HG03280 (cell line): Measurements from ENCODE around the gene SYNCRIP.
"Not testable (repeated sequence)": the region's sequence is repeated elsewhere in the genome, so short reads cannot be mapped to it uniquely, and the experiment has no call there.

Experiments used
- ATAC-seq: cut with Tn5 transposase; IDR thresholded peaks from one replicate; pipeline ENCODE4 v1.9.1; 2021; ENCODE audit warnings: mild to moderate bottlenecking, moderate library complexity; ENCODE audit not compliant: unreplicated experiment

SYNCRIP gene

DNA sequence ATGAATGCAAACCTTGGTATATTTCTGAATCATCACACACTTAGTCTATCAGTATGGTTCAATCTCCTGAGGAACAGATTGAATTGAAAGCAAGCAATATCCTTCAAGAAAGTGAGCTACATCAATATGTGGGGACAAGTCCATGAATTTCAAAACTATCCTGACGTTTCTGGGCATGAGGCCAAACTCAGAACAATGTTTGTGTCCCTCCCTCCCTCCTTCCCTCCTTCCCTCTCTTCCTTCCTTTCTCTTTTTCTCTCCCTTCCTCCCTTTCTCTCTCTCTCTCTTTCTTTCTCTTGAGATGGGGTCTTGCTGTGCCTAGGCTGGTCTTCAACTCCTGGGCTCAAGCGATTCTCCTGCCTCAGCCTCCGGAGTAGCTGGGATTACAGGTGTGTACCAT, 27.9 kb upstream of the SYNCRIP start:
- ATAC-seq, result no peak

DNA sequence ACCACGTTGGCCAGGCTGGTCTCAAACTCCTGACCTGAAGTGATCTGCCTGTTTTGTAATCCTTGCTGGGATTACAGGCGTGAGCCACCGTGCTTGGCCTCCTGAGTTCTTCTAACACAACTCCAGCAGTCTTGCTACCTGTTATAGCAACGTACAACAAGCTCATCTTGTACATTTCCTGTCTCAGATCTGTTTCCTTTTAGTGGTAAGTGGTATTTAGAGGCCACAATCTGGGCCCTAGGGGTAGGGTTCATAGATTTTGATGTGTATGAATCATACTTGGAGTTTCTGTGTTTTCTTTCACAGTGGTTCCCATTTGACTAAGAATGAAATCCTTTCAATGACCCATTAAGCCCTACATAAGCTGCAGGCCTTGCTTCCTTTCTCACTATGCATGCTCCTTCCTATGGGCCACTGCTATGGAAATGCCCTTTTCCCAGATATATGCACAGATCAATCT, 27.1 kb upstream of the SYNCRIP start:
- peak; percentile 94 for ATAC-seq

DNA sequence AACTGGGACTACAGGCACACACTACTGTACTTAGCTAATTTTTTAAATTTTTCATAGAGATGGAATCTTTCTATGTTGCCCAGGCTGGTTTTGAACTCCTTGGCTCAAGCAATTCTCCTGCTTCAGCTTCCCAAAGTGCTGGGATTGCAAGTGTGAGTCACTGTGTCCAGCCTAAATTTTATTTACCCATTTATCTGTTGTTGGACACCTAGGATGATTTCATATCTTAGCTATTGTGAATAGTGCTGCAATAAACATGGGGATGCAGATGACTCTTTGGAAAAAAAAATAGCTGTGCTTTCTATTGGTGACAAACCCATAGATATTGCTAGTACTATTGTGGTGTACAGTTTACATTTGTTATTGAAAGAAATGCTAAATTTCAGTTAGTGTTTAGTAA, 19.6 kb upstream of the SYNCRIP start:
- no peak for ATAC-seq

DNA sequence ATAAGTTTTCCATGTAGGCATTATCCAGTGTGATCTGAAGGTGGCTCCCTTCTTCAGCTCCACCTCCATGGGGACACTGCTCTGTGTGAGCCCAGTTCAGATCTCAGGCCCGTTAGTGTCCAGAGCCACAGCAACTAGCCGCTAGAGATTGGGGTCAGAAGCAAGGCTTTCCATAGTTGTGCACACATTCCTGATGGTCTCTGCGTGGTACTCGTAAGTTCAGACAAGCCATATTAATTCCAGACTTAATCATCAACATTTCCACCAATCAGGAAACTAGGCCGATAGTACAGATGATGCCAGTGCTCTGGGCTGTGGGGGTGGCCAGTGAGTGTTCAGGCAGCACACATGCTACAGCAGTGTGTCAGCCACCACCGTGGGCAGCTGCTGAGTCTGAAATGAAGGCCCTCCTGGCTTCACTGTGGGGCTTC, 17.5 kb upstream of the SYNCRIP start:
- no peak for ATAC-seq

DNA sequence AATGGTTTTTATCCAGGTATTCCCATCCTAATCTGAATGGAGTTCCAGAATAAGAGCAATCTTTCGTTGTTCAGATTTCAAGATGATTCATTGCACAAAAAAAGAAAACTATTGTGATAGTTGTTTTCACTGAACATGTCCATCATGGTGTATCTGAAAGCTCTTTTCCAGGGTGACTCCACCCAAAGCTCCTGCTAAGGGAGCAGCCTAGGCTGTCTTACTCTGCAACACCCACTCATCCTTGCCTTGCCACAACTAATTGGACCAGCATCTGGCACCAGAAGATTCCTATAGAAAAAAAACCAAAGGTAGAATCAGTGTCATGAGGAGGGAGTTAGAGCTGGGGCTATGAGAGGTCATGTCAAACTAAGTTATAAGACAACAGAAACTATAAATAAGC, 7.9 kb upstream of the SYNCRIP start:
- no peak for ATAC-seq

DNA sequence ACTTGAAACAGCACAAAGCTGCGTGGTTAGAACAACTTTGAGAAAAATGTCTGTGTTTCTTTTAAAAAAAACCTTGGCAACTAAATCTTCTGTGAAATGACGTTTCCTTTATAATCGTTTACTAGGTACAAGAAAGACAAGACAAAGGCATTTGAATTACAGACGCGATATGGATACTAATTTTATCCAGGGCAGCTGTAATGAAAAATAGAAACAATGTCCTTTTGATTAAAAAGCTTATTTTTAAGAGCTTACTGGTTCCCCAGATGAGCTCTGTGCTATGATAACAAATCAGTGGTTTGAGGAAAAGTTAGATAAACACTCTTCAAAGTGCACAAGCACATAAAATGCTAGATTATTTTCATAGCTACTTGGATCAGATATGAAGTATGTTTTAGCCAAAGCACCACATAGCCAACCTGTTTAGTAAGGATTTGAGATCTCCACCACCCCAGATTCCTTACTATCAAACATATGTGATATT, 1.6 kb upstream of the SYNCRIP start:
- no peak for ATAC-seq

DNA sequence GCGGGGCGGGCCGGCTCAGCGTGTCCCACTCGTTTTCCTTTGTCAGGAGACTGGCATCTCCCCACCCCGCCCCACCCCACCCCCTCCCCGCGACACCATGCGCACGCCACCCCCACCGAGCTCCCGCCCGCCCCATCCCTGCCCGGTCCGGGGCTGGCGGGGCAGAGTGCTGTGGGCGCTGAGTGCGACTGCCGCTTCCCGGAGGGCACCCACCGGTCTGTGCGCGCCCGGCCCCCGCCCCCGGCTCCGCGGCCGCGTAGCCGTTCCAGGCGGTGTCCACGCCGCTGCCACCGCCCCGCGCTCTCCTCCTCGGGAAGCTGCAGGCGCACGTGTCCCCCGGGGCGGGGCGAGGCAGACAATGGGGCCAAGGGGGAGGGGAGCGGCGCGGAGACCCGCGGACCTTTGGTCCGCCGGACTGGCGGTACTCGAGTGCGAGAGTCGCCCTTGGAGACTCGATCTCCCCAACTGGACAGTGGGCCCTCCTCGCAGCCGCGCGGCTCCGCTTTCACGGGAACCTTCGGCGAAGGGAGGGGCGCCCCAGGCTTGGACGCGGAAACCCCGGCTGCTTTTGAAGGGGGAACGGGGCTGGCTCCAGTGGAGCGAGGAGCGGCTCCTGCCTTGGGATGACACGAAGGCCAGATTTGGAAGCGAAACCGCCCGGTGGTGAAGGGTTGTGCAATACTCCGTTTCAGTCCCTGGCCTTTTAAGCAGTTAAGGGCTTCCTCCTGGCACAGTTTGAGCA, 1.0 kb upstream of the SYNCRIP start:
- peak; percentile 41 for ATAC-seq

DNA sequence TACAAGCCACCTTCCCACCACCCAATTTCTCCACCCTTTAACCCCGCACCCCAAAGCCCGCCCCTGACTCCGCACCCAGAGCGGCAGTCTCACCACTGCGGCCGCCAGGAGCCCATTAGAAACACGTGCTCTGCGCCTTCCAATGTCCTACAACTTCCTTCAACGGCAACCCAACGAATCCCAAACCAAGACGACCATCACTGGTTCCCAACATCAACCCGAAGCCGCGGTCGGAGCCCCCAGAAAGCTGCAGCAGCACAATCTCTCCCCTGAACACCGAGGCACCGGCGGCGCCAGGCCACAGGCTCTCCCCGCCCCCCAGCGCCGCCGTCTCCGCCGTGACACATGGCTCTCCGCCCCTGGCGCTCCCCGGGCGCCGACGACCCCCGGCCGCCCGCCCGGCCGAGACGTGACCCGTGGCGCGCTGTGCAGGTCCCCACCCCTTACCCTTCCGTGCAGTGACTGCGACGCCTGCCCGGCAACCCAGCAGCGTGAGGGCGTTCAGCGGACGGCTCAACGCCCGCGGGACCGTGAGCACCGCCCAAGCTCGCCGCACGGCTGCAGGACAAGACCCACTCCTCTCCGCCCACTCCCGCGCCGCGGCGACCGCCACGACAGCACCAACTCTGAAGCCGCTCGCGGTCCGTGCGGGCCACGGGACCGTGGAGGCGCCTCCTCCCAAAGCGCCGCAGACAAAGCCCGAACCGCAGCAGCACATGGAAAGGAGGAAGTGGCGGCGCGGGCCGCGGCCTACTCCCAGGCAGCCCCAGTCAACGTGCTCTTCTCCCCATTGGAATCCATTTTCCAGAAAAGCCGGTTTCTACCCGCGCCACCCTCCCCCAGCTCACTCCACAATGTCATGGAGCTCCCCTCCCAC, 551 bp downstream of the SYNCRIP start:
- no peak for ATAC-seq

DNA sequence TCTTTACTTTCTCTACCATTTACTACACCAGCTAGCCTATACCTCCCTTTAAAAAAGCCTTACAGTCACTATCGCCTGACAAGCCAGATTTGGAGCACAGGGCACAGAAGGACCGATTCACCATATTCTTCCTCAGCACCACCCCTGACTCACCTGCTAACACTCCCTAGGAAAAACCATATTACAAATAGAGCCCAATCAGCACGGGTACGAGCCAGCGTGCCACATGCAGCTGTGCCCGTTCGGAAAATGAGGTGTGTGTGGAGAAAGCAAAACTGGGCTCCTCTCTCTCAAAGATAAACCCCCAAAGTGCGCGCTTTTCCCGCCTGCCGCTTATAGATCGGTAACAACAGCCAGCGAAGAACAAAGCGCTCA, 1.2 kb downstream of the SYNCRIP start:
- no peak for ATAC-seq

DNA sequence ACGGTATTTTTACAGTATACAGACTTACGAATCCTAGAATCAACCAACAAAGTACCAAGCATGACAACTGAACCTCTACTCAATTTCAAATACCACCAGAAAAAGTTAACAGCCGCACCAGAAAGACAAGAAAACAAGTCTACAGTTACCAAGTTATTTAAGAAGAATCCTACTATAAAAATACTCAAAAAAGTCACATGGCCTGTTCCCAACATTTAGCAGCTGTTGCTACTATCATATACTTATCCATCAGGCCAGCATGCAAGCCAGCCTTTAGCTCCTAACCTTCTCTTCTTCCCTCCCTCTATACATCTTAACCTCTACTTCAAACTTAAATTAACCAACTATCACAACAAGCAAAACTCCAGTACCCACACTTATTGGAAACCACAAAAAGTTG, 1.9 kb downstream of the SYNCRIP start:
- no peak for ATAC-seq

DNA sequence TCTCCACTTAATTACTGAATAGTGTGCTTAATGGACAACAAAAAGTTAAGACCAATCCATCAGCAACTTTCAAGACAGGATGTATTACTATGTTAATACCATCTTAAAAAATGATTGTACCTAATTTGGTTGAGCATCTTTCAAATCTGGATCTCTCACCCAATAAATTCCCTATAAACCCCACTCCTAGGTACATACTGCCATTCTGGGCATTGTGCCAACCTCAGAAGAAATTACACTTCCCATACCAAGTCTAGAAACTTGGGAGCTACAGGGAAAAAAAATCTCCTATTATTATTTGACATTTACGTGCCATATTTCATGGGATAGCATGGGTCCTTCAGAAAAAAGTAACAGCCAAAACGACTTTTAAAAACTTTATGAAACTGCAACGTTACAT, 5.1 kb downstream of the SYNCRIP start:
- no peak for ATAC-seq

DNA sequence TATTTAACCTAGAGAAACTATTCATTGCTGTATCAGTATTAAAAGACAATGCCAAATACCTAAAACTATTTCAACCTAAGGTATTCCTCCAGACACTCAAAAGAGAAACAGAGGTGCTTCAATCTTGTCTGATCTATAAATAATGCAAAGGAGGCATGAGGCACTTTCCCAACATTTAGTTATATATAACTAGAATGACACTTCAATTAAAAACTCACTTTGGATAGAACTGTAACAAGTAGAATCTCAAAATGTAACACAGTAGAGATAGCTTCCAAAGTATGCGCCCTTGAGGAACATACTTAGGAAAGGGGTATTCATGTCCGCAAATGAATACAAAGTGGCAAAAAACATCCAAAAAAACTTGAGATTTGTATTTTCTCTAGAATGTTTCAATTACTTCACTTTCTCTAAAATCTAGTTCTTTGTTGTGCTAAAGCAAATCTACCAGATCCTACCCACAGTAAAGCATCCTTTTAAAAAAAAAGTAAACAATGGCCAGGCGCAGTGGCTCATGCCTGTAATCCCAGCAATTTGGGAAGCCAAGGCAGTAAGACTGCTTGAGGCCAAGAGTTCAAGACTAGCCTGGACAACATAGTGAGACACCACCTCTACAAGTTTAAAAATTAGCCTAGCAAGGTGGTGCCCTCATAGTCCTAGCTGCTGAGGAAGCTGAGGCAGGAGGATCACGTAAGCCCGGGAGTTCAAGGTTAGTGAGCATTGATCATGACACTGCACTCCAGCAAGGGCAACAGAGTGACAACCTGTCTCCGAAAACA, 10.3 kb downstream of the SYNCRIP start:
- ATAC-seq, result no peak

DNA sequence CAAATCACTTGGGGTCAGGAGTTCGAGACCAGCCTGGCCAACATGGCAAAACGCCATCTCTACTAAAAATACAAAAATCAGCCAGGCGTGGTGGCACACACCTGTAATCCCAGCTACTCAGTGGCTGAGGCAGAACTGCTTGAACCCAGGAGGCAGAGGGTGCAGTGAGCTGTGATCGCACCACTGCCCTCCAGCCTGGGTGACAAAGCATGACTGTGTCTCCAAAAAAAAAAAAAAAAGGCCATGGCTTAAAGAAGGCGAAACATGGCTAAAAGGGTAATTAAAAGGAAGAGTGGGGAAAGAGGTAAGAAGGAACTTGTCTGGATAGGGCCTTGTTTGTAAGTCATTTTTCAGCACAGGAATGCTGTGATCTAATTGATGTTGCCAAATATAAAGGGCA, 11.6 kb downstream of the SYNCRIP start:
- not testable (repeated sequence) for ATAC-seq

DNA sequence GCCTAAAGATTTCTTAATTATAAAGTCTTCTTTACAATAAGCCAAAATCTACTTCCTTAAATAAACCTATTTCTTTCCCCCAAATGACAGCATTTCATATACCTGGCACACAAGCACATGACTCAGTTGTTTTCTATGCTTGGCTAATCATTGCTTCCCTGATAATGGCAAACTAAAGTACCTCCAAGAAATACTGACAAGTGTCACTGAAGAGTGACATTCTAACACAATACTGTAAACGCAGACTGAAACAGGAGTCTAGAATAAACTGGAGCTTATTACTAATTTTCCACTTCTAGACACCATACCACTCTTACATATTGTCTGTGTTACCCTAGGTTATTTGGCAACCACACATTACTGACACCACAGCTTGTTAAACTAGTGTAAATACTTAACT, 14.3 kb downstream of the SYNCRIP start:
- ATAC-seq, result no peak

DNA sequence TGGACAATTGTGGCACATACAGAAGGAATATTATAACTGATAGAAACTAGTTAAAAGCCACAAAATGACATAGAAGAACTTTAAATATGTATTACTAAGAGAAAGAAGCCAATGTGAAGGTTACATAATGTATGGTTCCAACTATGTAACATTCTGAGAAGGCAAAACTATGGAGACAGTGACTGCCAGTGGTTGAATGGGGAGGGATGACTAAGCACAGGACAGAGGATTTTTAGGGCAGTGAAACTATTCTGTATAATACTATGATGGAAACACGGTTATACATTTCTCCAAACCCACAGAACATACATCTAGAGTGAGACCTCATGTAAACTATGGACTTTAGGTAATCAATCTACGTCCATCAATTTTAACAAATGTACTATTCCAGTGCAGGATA, 22.4 kb downstream of the SYNCRIP start:
- ATAC-seq, result no peak

DNA sequence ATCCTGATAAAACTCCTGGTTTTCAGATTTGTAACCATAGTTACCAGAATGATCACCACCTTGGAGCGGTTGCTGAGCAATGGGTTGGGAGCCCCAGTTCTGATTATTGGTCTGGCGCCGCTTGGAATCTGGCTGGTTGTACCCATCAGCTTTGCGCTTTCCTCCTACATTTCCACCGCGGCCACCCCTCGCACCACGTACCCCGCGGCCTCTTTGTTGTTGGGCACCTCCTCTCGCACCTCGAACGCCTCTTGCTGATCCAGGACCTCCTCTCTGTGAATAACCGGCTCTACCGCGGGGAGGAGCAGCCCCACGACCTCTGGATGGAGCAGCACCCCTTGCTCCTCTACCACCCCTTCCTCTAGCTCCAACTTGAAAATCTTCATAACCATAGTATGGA, 27.9 kb downstream of the SYNCRIP start:
- ATAC-seq, result no peak

DNA sequence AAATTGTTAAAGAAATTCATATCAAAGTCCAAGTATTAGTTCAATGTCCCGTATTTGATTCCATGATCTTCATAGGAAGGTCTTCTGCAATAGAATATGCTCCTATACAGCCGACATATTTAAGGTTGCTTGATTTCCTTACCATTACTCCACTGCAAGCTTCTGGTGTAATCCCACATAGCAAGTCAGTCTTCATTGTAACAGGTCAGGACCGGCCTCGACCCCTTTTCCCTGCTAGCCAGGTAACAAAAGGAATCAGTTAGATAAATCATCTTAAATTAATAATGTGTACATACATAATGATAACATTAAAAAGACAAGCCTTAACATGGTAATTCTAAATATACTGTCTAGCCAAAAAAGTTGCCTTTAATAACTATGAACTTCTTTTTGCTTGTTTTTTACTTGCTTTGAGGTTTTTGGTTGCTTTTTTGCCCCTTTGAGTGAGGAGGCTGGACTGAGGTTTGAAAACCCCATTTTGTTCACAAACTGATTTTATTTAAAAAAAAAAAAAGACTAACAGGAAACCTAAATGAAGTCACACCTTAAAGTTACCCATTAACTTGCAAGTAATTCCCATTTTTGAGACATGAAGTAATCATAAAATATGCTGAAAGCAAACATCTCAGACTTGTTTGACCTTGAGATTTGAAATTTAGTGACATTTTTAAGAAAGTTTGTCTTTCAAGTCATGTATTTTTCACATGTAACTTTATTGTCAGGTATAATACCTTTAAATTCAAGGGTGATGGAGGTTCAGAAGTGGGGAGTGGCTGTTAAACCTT, 29.8 kb downstream of the SYNCRIP start:
- no peak for ATAC-seq

DNA sequence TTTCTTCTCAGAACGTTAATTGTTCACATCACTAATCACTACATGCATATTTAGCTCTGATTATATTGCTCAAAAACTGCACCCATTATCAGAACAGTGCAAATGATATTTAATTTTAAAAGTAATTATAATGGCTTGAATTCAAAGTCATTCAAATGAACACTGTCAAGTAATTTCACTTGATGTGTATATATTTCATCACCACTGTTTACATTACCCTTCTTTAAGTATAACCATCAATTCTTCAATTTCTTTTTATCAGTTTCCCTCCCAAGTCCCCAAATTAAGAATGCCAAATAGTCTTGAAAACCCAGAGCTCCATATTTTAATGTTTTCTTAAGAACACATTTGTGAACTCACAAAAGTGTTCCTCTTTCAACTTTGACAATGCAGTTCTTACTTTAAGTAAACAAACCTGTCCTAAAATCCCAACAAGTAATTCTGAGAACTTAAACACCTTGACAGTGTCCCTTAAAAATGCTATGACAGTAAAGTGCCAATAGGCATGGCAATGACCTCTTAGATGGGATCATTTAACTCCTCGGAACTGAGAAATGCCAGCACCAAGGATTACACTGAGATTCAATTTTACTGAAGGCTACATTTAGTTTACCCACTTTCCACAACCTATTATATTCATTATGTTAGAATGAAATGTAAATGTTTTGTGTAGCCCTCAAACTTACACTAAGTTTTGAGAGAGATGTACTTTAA, 32.3 kb downstream of the SYNCRIP start:
- ATAC-seq, result no peak

DNA sequence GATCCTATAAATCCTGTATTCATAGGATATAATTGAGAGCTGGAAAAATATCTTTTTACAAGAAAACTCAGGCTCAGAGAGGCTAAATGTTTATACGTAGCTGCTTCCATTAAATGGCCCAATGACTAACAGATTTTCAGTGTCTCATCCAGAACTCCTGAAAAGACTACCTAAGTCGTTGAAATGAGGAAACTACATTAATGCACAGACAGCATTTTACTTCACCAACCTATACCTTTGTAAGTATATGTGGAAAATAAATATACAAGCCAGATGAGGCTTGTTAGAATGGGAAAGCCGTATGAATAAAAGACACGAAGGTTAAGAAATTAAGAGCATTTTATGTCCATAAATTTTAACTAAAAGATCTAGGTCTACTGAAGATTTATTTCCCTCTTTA, 40.6 kb downstream of the SYNCRIP start:
- ATAC-seq, result no peak
